GM23338 (cell line): ENCODE results near the gene MRPL20.

Experiments used
- CREB1 ChIP-seq: fragments of 250-450 bp; sonication (Bioruptor Pico); IDR thresholded peaks from 2 replicates; pipeline ENCODE4 v1.5.0; 2020; ENCODE audit warnings: low read depth, mild to moderate bottlenecking, moderate library complexity
- EZH2 ChIP-seq: fragments of 200-600 bp; sonication (generic); IDR thresholded peaks from one replicate; pipeline ENCODE4 v1.8.0; 2017; ENCODE audit warnings: antibody characterized with exemption, mild to moderate bottlenecking, low read depth; ENCODE audit not compliant: unreplicated experiment
- EZH2phosphoT487 ChIP-seq: fragments of 200-600 bp; sonication (generic); IDR thresholded peaks from one replicate; pipeline ENCODE4 v1.8.1; 2018; ENCODE audit warnings: antibody characterized with exemption; ENCODE audit not compliant: unreplicated experiment
- JUNB ChIP-seq: IDR thresholded peaks from one replicate; pipeline ENCODE4 v1.6.1; 2016; ENCODE audit warnings: antibody characterized with exemption; ENCODE audit not compliant: unreplicated experiment
- NANOG ChIP-seq: IDR thresholded peaks from 2 replicates; pipeline ENCODE4 v1.6.1; 2016; ENCODE audit warnings: antibody characterized with exemption, borderline replicate concordance
- POLR2AphosphoS5 ChIP-seq: IDR thresholded peaks from 2 replicates; pipeline ENCODE4 v1.6.1; 2016; ENCODE audit warnings: antibody characterized with exemption, low read depth
- REST ChIP-seq: IDR thresholded peaks from one replicate; pipeline ENCODE4 v1.6.1; 2018; ENCODE audit warnings: antibody characterized with exemption; ENCODE audit not compliant: unreplicated experiment
- STAT1 ChIP-seq: IDR thresholded peaks from one replicate; pipeline ENCODE4 v1.6.1; 2016; ENCODE audit warnings: antibody characterized with exemption; ENCODE audit not compliant: unreplicated experiment
- ZNF114 ChIP-seq: fragments of 250-450 bp; sonication (Bioruptor Pico); IDR thresholded peaks from 2 replicates; pipeline ENCODE4 v1.5.0; 2020; ENCODE audit warnings: mild to moderate bottlenecking, moderate library complexity
- ZNF331 ChIP-seq: fragments of 250-450 bp; sonication (Bioruptor Pico); IDR thresholded peaks from 2 replicates; pipeline ENCODE4 v1.5.0; 2020; ENCODE audit warnings: low read depth, mild to moderate bottlenecking, moderate library complexity
- ZNF462 ChIP-seq: fragments of 250-450 bp; sonication (Bioruptor Pico); IDR thresholded peaks from 2 replicates; pipeline ENCODE4 v1.5.0; 2020; ENCODE audit warnings: mild to moderate bottlenecking, moderate library complexity
- TF ChIP-seq, protein P1 (sequence below), 2 experiments: fragments of 200-600 bp in 1 of 2; sonication (generic) in 1 of 2; conservative IDR thresholded peaks; 2 replicates each; pipeline versions ENCODE4 v1.5.1 to v1.6.1; 2016 to 2017; ENCODE audit warnings: antibody characterized with exemption in 2 of 2, low read depth in 2 of 2, mild to moderate bottlenecking in 2 of 2, moderate library complexity in 1 of 2
- TF ChIP-seq, protein P2 (sequence below): IDR thresholded peaks from 2 replicates; pipeline ENCODE4 v1.6.1; 2016; ENCODE audit warnings: antibody characterized with exemption

DNA sequence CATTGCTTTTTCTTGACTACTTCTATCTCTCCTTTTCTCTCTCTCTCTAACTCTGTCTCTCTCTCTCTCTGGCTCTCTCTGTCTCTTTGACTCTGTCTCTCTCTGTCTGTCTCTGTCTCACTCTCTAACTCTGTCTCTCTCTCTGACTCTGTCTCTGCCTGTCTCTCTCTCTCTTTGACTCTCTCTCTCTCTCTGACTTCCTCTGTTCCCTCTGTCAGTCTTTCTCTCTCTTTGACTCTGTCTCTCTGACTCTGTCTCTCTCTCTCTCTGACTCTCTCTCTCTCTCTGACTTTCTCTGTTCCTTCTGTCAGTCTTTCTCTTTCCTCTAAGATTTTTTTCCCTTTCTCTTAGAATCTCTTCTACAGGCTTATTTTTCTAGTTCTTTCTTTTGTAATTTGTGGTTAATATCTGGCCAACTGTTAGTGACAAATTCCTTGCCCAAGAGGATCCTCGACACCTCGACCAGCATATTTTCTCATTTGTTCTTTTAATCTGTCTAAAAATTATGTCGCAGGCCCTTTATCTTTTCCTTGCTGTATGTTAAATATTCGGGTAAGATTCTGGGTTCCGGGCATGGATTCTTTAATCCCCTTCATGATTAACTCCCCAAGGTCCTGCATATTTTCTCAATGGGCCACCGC is 42.1 kb upstream of the MRPL20 start, which contains the start of gene ATAD3C:
- TF ChIP-seq, protein P1, sequence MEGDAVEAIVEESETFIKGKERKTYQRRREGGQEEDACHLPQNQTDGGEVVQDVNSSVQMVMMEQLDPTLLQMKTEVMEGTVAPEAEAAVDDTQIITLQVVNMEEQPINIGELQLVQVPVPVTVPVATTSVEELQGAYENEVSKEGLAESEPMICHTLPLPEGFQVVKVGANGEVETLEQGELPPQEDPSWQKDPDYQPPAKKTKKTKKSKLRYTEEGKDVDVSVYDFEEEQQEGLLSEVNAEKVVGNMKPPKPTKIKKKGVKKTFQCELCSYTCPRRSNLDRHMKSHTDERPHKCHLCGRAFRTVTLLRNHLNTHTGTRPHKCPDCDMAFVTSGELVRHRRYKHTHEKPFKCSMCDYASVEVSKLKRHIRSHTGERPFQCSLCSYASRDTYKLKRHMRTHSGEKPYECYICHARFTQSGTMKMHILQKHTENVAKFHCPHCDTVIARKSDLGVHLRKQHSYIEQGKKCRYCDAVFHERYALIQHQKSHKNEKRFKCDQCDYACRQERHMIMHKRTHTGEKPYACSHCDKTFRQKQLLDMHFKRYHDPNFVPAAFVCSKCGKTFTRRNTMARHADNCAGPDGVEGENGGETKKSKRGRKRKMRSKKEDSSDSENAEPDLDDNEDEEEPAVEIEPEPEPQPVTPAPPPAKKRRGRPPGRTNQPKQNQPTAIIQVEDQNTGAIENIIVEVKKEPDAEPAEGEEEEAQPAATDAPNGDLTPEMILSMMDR (conservative IDR thresholded peaks at IDR 0.05; ENCODE audit: low read depth in 2 of 2), result no peak
- TF ChIP-seq POLR2AphosphoS5 (no peak), EZH2phosphoT487 (no peak), STAT1 (no peak), EZH2 (no peak), CREB1 (no peak), REST (no peak), ZNF462 (CRISPR knock-in tag) (no peak), ZNF114 (no peak), JUNB (no peak), ZNF331 (CRISPR knock-in tag) (no peak), NANOG (no peak)
- TF ChIP-seq, protein P2, sequence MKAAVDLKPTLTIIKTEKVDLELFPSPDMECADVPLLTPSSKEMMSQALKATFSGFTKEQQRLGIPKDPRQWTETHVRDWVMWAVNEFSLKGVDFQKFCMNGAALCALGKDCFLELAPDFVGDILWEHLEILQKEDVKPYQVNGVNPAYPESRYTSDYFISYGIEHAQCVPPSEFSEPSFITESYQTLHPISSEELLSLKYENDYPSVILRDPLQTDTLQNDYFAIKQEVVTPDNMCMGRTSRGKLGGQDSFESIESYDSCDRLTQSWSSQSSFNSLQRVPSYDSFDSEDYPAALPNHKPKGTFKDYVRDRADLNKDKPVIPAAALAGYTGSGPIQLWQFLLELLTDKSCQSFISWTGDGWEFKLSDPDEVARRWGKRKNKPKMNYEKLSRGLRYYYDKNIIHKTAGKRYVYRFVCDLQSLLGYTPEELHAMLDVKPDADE, result no peak
